ENCODE results near the gene SLC35F1. TPM values are rescaled to one million over a fixed set of nuclear protein-coding genes. Genes with fewer than 3 reads are reported as not detected.

The SLC35F1 gene
- total and polyA plus RNA-seq, 9 of the 15 experiments (the other 6 are each of a cell fraction or from before 2014, with no cell fraction given), result 0.03 to 0.06 TPM; not detected in 7

DNA sequence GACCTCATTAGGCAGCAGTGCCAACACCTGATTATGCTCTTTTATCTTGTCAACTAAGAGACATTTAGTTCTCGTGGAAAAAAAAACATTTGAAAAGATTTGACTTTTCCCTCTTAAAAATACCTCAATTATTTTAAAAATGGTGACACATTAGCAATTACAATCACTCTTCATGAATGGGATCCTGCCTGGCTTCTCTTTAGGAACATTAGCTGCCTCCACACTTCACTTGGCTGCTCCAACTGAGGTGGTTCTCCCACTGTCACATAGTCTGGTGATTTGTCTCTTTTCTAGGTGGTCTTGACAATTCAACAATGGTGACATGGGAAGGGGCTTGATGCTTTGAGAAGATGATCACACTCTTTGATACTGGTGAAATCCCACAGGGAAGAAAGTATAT, 26.2 kb upstream of the SLC35F1 start (continued):
- TF ChIP-seq NFIC (IDR thresholded peaks at IDR 0.05) (no peak), MECOM (CRISPR knock-in tag; IDR thresholded peaks at IDR 0.05) (no peak), ILF3 (IDR thresholded peaks at IDR 0.05; ENCODE audit: borderline replicate concordance) (no peak), RB1 (IDR thresholded peaks at IDR 0.05; ENCODE audit: low read depth) (no peak), MIER1 (IDR thresholded peaks at IDR 0.05; ENCODE audit: low read depth) (no peak), PHF20 (IDR thresholded peaks at IDR 0.05; ENCODE audit: partially characterized antibody) (no peak), BMI1 (IDR thresholded peaks at IDR 0.05; ENCODE audit: low read length) (no peak), ZFP91 (CRISPR knock-in tag; IDR thresholded peaks at IDR 0.05) (no peak)

DNA sequence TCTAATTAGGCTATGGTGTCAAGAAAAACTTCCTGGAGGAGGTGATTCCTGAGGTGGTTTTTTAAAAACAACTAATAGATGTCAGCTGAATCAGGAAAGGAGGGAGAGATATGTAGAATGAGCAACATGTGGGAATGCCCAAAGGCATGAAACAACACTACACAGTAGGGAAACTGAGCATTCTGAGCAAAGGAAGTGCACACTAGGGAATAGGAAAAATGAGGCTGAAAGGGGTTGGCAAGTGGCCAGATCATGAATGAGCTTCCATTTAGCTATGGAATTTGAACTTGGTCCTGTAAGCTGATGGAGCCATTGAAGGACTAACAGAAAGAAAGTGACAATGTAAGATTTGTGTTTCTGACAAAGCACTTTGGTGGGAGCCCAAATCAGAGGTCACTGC, 16.9 kb upstream of the SLC35F1 start:
- Histone ChIP-seq H3K27ac (ENCODE audit: extremely low read depth, low read depth, low read length) (no peak overlapping the region), H3K9me1 (ENCODE audit: control insufficient read depth, insufficient read depth, low read length) (no peaks in the 10 kb centered on the region), H3K36me3 (ENCODE audit: control insufficient read depth, insufficient read depth, low read length) (no peaks in the 10 kb centered on the region), H3K79me2 (ENCODE audit: control insufficient read depth, insufficient read depth, low read length) (no peaks in the 10 kb centered on the region), H3K9me3 (replicated peaks; ENCODE audit: control insufficient read depth, insufficient read depth, low read depth, low read length) (no peaks in the 10 kb centered on the region), H3K4me3 (no peak overlapping the region), H3K4me2 (ENCODE audit: insufficient read depth, low read length) (no peak overlapping the region), H3K9ac (ENCODE audit: insufficient read depth in 1 of 2, low read depth in 2 of 2, low read length in 2 of 2) (no peak overlapping the region), H4K20me1 (replicated peaks; ENCODE audit: control insufficient read depth, insufficient read depth, low read length) (no peaks in the 10 kb centered on the region), H3K4me1 (replicated peaks in 1 of 2; ENCODE audit: control insufficient read depth in 2 of 2, insufficient read depth in 2 of 2, low read length in 2 of 2) (no peaks in the 10 kb centered on the region), H3K27me3 (ENCODE audit: control insufficient read depth in 2 of 2, insufficient read depth in 2 of 2, low read length in 2 of 2) (no peaks in the 10 kb centered on the region), H2AFZ (ENCODE audit: low read depth, low read length) (no peak overlapping the region)
- DNase-seq (ENCODE audit: extremely low read depth in 1 of 4, low spot score in 3 of 4) (no peak), FAIRE-seq (no peak), ATAC-seq (no peak)
- TF ChIP-seq TCF3 (CRISPR knock-in tag; IDR thresholded peaks at IDR 0.05) (no peak), NFIC (IDR thresholded peaks at IDR 0.05) (peak; percentile 54)
- BruUV-seq (replicated peaks), result no TSS peak
- CTCF ChIA-PET (ENCODE audit: low intra/inter-chr PET ratio), result no interaction called here
- in situ Hi-C loops (cut with MboI), result no loop called here
- POLR2A ChIA-PET, result no interaction called here
- intact Hi-C loops (cut with micrococcal nuclease), result no loop called here
